ENCODE results near the gene CCT8. TPM values are rescaled to one million over a fixed set of nuclear protein-coding genes. Genes with fewer than 3 reads are reported as not detected.

Gene CCT8
- total and polyA plus RNA-seq, 2 of the 4 experiments (the other 2 are of a cell fraction): 172 to 192 TPM

- intact Hi-C loops (cut with micrococcal nuclease): loop anchor here (5.0 kb wide), 1 partner anchor 34 kb away; no protein-coding TSS in a partner anchor
- CTCF ChIA-PET: no interaction called here
Observed at GRCh38 chr21:29033301-29033700, 40.1 kb downstream of the CCT8 start.

More at GRCh38 chr21:29033301-29033700, 40.1 kb downstream of the CCT8 start:
- H2BK120ac ChIP-seq (ENCODE audit: low read depth, low read length): no peak overlapping the region
- no peak overlapping the region for H4K5ac ChIP-seq (ENCODE audit: low read depth, low read length)
- H3K9me3 ChIP-seq (ENCODE audit: control insufficient read depth, insufficient read depth, low read length): no peaks in the 10 kb centered on the region
- no peak overlapping the region for H4K91ac ChIP-seq (ENCODE audit: insufficient read depth, low read depth, low read length)
- DNase-seq (no peak), ATAC-seq (ENCODE audit: low read depth) (no peak)
- H3K79me1 ChIP-seq (ENCODE audit: low read depth in 1 of 2, low read length in 2 of 2): peaks cover 21 to 26% of the 10 kb centered on the region in 2 experiments
- H2AK5ac ChIP-seq (ENCODE audit: low read depth, low read length): no peak overlapping the region
- H3K14ac ChIP-seq (replicated peaks; ENCODE audit: low read depth, low read length): no peak overlapping the region
- in situ Hi-C loops (cut with MboI; ENCODE audit: low sequenced_read_pairs) (loop anchor here (5.0 kb wide), 1 partner anchor 34 kb away; no protein-coding TSS in a partner anchor), dilution Hi-C loops (cut with HindIII; ENCODE audit: low sequenced_read_pairs, unreplicated experiment) (no loop called here)
- no peak overlapping the region for H3K56ac ChIP-seq (ENCODE audit: extremely low read depth, insufficient read depth, low read length)
- no TSS peak for BruUV-seq (replicated peaks)
- H3K4ac ChIP-seq (ENCODE audit: low read depth, low read length): no peak overlapping the region
- no peak overlapping the region for H3K9ac ChIP-seq (ENCODE audit: low read depth, low read length)
- H2BK5ac ChIP-seq (ENCODE audit: low read depth, low read length, poor library complexity, severe bottlenecking): no peak overlapping the region
- H3K9me1 ChIP-seq (ENCODE audit: insufficient read depth, low read length): peaks cover 4% of the 10 kb centered on the region; the same call in 1 of the 2 replicates
- H2AFZ ChIP-seq (replicated peaks; ENCODE audit: low read length, poor library complexity): no peak overlapping the region
- H2AK9ac ChIP-seq (replicated peaks; ENCODE audit: low read depth, low read length, poor library complexity): no peak overlapping the region
- no peaks in the 10 kb centered on the region for H3K27me3 ChIP-seq (ENCODE audit: control insufficient read depth, insufficient read depth, low read length)
- H3K27ac ChIP-seq (ENCODE audit: insufficient read depth, low read length): no peak overlapping the region
- no peak overlapping the region for H4K8ac ChIP-seq (ENCODE audit: low read depth in 2 of 2, low read length in 2 of 2)
- H3K4me2 ChIP-seq (ENCODE audit: low read depth, low read length): no peak overlapping the region
- no peak overlapping the region for H3K4me3 ChIP-seq (ENCODE audit: insufficient read depth, low read depth, low read length)
- no CpG with 5 or more reads among the region's 4 CpGs for WGBS, 2 experiments (ENCODE audit: extremely low coverage in 2 of 2, insufficient read length in 1 of 2)
- H2BK15ac ChIP-seq (ENCODE audit: low read depth, low read length): no peak overlapping the region
- H4K20me1 ChIP-seq (ENCODE audit: insufficient read depth, low read length): no peaks in the 10 kb centered on the region
- POLR2A ChIA-PET (ENCODE audit: unreplicated experiment): no interaction called here
- peaks cover 34% of the 10 kb centered on the region for H3K36me3 ChIP-seq (ENCODE audit: control insufficient read depth, insufficient read depth, low read length)
- TF ChIP-seq SMC3 (IDR thresholded peaks at IDR 0.05; ENCODE audit: low read depth, low read length) (no peak), RAD21 (IDR thresholded peaks at IDR 0.05; ENCODE audit: low read length) (no peak), USF2 (IDR thresholded peaks at IDR 0.05; ENCODE audit: low read depth, low read length) (no peak), NFE2L2 (IDR thresholded peaks at IDR 0.05; ENCODE audit: low read depth, low read length) (no peak), RFX5 (IDR thresholded peaks at IDR 0.05; ENCODE audit: low read depth, low read length) (no peak), MAZ (IDR thresholded peaks at IDR 0.05; ENCODE audit: borderline replicate concordance, low read depth, low read length) (no peak), MXI1 (IDR thresholded peaks at IDR 0.05; ENCODE audit: borderline replicate concordance, low read depth, low read length) (no peak), RCOR1 (IDR thresholded peaks at IDR 0.05; ENCODE audit: insufficient replicate concordance, low read length) (no peak), POLR2A (IDR thresholded peaks at IDR 0.05; ENCODE audit: low read depth, low read length) (no peak), BHLHE40 (IDR thresholded peaks at IDR 0.05; ENCODE audit: low read depth, low read length) (no peak), CTCF (conservative IDR thresholded peaks at IDR 0.05; ENCODE audit: low read depth, low read length) (no peak)
- H2BK20ac ChIP-seq (ENCODE audit: low read depth, low read length): no peak overlapping the region
- H3K4me1 ChIP-seq (ENCODE audit: control insufficient read depth, insufficient read depth, low read length): no peaks in the 10 kb centered on the region
- H3K18ac ChIP-seq (ENCODE audit: low read depth, low read length): no peak overlapping the region
- no peak overlapping the region for H3K23ac ChIP-seq (ENCODE audit: low read depth, low read length)

All from IMR-90 (cell line).